IPS DF 4.7 (cell line): Measurements from ENCODE around the gene JAG2.

ENCODE experiments used
- DNase-seq: peaks from one replicate; pipeline ENCODE4 v3.0.0-alpha.2; 2013; ENCODE audit warnings: low spot score; ENCODE audit errors: extremely low read depth

Gene JAG2

DNA sequence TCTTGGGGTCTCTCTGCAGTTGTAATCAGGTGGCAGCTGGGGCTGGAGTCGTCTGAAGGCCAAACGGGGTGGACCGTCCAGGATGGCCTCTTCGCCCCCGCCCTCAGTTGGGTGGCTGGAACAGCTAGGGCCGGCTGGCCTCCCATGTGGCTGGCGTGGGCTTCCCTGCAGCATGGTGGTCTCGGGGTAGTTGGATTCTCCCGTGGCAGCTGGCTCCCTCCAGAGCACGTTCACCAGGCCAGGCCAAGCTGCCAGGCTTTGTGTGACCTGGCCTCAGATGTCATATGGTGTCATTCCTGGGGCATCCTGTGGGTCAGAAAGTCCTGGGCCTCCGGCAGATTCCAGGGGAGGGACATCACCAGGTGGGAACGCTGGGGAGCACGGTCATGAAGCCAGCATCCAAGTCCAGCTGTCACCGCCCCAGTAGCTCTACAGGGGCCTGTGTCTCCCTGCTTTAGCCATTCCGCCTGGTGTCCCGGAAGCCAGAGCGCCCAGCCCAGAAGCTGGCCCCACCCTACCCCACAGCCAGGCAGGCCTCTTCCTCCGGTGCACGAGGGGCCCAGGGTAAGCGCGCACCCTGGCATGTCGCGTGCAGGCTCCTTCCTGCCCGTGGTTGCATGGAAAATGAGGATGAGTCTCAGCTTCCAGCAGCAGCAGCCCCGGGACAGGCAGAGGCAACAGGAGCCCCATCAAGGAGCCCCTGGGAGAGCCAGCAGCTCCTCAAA, 13.9 kb upstream of the JAG2 start:
- DNase-seq, result no peak

DNA sequence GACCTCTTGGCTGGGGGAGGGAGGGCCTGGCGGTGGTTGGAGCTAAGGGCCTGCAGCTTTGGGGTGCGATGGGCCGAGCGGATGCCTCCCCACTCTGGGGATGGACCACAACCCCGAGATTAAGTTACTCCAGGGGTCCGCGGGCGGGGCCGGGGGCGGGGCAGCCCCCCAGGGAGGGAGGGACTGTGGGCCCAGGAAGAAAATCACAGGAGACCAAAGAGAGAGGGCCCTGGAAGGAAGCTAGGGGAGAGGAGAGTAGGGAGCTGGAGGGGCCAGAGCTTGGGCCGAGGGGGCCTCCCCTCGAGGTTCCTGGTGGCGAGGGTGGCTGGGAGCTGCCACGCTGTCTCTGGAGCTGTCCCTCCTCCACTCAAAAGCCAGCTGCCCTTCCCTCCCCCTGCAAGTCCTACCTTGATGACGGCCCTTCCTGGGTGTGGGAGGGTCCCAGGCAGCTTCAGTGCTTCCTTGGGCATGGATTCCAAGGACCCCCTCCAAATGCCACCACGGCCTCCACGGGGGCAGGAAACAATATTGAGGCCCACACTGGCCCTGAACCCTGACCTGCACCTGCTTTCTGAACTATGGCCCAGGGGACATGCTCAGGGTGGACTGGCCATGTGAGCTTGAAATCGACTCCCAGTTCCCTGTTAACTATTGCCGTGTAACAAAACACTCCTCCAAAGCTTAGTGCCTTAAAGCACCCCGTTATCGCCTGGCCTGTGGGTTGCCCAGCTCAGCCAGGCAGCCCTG, 13.1 kb upstream of the JAG2 start:
- DNase-seq, result no peak

DNA sequence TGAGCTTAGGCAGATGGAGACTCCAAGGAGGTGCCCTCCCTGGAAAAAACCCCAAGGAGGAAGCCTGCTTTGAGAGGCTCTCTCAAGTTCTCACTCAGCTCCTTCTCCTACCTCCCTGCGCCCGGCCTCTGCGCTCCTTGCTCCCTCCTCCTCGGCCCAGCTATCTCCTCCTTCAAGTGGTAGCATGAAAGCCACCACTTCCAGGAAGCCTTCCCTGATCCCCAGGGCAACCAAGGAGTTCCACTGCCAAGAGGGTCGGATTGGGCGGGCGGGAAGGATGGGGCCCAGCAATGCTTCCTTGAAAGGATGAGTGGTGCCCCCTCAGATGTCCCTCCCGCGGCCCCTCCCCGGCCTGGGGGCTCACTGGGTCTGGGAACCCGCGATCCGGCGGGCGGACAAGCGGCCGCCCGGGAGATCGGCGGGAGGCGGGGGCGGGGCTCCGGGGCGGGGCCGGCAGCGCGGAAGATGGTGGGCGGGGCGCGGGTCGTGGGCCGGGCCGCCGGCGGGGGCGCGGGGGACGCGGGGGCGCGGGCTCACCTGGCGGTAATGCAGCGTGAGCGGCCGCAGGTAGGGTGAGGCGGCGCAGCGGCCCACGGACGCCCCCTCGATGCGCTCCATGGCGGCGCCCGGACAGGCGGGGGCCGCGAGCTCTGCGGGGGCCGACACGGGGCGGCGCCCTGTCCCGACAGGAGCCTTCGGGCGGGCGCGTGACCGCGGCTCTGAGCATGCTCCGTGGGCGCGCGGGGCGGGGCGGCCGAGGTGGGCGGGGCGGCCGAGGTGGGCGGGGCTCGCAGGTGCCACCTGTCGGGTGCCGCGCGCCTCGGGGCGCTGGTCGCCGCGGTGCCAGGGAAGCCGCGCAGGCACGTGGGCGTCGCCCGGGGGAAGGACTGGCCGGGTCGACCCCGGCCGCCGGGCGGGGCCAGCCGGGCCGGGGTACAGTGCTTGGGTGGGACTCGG, 12.3 kb upstream of the JAG2 start, which contains the start of gene NUDT14:
Gene NUDT14, minus strand, starts transcription at position 721 of the 957 bp plus-strand sequence. Its CDS starts 103 bp downstream, at position 618.
- no peak for DNase-seq

DNA sequence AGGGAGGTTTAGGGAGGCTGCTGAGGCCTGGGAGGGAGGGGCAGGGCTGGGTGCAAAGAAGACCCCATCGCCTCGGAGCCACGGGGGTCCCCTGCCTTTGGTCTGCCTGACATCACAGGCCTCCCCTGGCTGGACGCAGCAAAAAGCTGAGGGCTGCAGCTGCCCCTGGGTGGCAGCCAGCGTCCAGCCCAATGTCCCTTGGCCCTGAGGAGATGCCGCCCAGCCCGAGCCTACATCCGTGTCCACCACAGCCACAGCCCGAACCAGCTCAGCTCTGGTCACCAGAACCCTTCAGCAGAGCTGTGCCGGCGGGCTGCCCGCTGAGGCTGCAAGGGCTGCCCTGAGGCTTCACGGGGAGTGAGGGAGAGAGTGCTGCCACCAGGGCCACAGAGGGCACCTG, 10.6 kb upstream of the JAG2 start:
- no peak for DNase-seq

DNA sequence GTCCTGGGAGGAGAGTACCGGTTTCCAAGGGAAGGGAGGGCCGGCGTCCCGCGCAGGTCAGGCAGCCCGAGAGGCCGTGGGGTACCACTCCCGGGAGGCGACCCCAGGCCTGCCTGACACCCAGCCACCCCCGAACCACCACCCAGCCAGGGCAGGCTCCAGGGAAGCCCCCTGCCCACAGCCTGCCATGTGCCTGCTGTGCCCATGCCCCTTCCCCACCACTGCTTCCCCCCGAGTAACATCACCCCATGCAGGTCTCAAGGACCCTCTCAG, 10.2 kb upstream of the JAG2 start:
- DNase-seq, result no peak

DNA sequence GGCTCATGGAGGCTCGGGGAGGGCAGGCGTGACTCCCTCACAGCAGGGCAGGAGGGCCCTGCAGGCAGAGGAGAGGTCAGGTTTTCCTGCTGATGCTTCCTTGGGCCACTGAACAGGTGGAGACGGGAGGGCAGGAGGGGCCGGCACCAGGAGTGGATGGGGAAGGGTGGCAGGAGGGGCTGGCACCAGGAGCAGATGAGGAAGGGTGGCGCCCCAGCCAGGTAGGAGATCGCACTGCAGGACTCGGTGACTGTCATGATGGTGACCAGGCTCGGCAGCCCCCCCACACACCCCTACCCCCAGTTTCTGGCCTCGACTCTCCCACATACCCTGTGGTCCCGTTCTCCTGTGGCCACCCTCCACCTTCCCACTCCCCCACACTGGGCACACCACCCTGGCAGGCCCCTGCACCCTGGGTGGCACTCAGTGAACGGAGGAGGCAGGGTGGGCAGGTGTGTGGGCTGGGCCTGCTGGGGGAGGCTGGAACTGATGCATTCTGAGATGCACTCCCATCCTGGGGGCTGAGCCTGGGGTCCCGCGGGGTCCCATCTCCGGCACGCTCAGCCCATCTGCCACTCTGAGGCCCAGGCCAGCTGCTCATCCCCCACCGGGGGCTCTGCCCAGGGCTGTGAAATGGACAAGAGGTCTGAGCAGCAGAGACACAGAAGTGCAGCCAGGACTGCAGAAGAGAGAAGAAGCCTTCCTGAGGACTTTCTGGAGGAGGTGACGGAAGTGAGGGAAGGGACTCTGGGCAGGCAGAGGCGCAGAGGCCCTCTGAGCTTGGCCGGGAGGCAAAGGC, 9.7 kb upstream of the JAG2 start:
- no peak for DNase-seq

DNA sequence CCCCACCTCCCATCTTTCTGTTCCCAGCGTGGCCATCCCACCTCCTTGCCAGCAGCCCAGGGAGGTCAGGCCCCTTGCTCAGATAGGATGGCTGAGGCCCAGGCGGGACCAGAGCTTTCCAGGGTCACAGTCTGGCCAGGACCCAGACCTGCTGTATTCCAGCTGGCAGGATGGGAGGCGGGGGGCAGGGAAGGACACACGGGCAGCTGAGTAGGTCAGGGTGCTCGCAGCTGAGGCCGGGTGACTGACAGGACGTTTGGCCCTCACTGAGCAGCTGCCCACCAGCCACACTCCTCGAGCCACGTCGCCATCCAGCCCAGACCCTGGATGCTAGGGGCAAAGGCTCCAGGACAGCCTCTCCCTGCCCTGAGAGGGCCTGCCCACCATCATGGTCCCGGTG, 8.5 kb upstream of the JAG2 start:
- no peak for DNase-seq

DNA sequence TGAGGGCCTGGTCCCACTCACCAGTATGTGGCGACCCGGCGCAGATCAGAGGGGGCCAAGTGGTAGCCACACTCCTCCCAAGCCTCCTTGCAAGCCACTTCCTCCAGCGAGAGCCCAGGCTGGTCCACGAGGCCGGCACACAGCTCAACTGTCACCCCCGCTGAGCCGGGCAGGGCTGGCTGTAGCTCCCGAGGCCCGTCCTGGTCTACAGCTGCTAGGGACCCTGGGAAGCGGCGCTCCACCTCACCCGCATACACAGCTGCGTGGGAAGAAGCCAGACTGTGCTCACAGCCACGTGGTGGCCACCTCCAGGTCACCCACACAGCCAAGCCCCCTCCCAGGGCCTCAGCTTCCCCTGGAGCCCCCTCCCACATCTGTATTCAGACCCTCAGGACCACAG, 7.9 kb upstream of the JAG2 start:
- DNase-seq, result no peak

DNA sequence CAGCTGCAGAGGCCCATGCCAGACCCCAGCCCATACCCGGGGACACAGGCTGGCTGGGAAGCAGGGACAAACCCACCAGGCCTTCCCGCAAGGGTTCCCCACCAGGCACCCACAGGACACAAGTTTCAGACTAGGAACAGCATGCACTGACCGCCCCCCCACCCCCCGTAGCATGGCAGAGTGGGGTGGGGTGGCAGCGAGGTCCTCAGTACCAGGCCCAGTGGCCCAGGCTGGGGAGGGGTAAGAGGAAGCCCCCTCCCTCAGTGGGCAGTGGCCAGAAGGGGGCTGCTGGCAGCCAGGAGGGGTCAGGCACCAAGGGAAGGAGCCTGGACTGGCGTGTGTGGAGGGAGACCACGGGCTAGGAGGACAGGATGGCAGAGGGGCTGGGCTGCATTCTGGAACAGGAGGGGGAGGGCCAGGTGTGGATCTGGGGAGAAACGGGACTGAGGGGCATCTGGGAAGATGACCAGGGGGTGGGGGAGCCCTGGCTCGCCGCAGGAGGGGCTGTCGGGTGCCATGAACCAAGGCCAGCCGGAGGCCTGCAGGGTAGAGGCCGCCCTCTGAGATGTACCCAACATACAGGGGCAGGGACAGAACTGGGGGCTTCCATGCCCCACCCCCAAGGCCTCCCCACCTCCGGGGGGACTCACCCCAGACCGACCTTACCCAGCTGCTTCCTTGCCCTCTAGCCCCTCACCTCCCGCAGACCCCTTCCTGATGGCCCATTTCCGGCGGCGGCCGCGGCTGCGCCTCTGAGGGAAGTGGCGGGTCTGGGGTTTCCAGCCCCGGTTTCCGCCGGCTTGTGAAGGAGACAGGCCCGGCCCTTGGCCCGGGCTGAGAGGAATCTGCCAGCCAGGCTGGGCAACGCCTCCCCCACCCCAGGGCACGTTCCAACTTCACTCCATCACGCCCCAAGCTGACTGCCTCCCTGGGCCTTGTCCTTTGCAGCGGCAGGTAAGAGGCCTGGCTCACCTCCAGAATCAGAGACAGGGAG, 5.6 kb upstream of the JAG2 start:
- DNase-seq, result no peak

DNA sequence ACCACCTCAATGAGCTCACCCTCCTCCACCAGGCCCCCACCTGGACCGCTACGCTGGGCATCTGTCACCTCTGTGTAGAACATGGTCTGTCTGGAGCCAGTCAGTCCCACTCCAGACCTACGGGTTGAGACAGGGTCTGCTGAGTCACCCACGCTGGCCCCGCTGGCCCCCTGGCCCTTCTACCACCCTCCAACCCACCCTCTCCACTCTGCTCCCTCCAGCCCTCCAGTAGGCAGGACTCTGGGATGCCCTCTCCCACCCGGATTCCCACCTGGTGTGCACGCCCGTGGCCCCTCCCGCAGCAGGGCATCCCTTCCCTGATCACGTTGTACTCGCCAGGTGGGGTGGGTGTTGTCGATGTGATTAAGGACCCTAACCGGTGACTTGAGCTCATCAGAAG, 4.6 kb upstream of the JAG2 start:
- DNase-seq, result no peak

DNA sequence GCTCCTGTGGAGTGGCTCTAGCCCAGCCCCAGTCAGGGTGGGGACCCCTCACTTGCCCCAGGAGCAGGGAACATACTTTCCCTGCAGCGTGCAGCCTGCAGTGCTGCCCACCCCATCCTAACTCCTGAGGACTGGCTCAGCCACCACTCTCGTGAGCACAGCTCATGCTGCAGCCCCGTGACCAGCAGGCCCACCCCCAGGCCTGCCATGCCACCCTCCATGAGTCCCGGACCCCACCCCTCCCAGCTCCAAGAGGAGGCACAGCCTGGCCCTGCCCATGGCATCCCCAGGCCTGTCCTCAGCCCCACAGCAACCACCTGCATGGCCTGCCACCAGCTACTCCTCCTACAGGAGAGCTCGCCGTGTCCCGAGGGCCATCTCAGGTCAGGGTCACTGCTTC, 3.9 kb upstream of the JAG2 start:
- DNase-seq, result no peak

DNA sequence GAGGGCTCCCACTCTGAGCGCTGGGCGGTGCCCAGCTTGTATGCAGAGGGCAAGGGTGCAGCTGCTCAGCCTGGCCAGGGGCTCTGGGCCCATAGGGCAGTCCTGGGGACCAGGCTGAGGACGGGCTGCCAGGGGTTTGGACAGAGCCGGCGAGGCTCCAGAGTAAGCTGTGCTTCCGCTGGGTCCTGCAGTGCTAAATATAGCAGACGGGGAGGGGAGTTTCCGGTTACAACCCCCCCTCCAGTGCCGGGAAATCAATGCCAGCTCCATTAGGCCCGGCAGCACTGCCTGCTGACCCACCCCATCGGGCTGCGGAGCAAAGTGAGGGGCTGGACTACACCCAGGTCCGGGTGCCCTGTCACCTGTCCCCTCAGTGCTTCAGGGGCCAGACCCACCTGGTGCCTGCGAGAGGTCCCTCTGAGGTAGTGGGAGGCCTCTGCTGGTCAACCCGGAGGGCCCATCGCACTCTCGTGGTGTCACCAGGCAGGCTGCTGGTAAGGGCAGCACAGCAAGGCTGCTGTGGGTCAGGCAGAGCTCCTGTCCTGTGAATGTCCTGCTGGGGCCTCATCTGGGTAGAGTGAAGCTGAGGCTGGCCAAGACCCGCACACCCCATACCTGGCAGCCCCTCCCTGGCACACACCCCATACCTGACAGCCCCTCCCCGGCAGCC, 2.6 kb upstream of the JAG2 start:
- DNase-seq, result no peak

DNA sequence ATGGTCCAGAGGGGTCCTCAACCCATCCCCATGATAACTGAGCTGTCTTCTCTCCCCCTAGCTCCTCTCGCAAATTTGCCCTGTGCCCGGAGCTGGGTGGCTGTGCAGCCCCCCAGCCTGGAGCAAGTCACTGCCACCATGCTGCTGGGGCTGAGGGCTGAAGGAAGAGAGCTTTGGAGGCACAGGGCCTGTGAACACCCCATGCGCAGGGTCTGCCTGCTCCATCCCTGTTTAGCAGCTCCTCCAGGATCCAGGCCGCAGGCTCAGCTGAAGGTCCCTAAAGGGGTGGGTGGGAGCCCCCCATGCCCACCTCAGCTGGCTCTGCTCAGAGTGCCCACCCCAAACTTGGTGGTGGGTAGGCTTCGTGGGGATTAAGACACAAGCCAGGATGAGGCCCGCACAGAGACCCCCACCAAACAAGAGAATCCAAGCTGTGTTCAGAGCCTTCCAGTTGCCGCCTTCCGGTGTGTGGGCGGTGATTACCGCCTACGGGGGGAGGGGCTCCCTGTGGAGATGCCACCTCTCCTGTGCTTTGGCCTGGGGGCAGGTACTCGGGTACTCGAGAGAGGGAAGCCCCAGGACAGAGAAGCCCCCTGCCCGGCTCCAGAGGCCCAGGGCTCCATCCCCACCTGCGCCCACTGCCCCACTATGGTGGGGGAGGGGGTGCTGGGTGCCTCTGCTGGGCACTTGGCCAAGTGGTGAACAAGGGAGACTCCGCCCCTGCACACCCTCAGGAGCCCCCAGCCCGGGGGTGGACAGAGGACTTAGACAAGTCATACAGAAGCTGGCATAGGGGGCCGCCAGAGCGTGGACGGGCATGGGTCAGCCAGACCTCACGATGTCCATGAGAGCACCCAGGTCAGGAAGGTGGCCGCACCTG, 1.4 kb upstream of the JAG2 start:
- DNase-seq, result no peak

DNA sequence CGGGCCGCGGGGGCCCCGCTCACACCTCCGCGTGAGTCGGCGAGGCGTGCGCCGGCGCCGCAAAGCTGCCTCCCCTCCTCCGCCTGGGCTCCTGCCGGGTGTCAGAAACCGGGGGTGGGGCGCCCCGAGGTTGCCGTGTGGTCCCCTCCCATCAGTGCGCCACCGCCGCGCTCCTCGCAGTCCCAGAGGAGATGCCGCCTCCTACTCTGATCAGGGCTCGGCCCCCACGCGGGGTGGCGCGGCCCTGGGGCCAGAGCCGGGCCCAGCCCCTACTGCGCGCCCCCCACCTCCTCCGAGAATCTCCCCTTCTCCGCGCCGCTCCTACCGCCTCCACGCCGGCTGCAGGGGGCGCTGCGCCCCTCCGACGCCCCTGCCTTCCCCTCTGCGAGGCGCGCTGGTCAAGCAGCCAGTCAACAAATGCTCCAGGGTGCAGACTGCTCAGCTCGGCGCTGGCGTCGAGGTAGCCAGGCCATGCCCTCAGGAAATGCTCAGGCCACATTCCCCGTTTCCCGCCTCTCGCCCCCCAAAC, 467 bp upstream of the JAG2 start:
- no peak for DNase-seq

DNA sequence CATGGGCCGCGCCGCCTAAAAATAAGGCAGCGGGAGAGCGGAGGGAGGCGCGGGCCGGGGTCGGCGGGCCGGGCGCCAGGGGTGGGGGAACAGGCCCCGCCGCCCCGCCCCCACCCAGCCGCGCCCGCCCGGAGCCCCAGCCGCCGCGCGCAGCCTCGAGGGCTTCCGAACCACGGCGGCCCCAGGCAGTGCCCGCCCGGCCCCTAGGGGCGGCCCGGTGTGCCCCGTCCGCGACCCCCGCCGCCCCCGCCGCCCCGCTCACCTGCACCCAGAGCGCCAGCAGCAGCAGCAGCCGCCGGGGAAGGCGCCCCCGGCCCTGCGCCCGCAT, 519 bp downstream of the JAG2 start:
- DNase-seq, result no peak

DNA sequence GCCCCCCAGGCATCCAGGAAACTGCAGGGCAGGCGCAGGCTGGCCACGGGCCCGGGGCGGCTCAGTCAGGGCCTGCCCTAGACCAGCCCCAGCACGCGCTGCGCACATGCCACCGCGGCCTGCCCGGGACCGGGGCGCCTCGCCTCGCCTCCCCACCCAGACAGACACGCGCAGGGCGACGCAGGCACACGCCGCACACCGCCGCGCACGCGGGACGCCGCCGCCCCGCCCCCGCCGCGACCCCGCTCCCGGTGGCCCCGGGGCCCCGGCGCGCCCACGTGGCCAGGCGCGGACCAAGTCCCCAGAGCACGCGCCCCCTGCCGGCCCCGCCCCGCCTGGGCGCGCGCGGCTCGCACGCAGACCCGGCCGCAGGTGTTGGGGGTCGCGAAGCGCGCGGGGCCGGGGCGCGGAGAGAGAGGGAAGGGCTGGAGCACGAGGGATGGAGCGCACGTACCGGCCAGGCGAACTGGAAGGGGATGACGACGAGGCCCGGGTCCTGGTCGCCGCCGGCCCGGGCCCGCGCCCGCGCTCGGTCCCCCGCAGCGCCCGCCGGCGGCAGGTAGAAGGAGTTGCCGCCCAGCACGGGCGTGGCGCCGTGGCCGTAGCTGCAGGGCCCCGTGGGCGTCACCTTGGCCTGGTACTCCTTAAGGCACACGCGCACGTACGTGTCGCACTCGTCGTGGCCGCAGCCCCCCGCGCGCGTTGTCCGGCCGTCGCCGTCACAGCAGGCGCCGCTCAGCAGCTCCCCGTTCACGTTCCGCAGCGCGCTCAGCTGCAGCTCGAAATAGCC, 1.1 kb downstream of the JAG2 start:
- no peak for DNase-seq

DNA sequence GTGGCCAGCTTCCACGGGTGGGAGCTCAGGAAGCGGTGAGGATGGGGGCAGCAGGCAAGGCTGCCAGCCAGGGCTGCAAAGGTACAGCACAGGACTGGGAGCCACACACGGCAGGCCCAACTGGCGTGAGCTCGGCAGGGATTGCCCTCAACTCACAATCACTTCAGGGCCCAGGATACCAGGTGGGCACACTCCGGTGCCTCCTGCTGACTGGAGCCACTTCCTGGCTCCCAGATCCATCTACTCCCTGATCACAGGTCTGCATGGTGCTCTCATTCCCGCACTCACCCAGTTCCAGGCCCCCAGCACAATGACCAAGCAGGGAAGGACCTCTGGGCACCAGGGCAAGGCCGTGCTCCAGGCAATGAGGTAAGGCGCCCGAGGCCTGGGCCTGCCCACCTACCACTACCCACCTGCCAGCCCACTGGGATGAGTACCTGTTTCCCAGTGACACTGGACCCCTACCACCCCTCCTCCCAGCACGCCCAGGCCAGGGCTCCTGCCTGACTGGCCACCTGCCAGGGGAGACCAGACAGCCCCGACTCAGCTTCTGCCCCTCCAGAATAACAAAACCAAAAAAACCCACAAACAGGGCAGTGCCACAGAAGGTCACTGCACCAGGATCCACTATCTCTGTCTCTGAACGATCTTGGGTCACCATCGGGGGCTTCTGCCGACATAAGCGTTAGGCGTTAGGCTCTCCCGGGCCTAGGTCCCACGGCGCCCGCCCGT, 1.8 kb downstream of the JAG2 start:
- DNase-seq, result no peak
